GM21360 (cell line): ENCODE measurements around the gene LIN9.
"Not testable (repeated sequence)": the region's sequence is repeated elsewhere in the genome, so short reads cannot be mapped to it uniquely, and the experiment has no call there.

Experiments used
- ATAC-seq: cut with Tn5 transposase; IDR thresholded peaks from one replicate; pipeline ENCODE4 v1.9.1; 2021; ENCODE audit warnings: mild to moderate bottlenecking, moderate library complexity; ENCODE audit not compliant: unreplicated experiment

LIN9 gene

GRCh38 chr1:226216056-226216455, 92.9 kb downstream of the LIN9 start:
- no peak for ATAC-seq

DNA sequence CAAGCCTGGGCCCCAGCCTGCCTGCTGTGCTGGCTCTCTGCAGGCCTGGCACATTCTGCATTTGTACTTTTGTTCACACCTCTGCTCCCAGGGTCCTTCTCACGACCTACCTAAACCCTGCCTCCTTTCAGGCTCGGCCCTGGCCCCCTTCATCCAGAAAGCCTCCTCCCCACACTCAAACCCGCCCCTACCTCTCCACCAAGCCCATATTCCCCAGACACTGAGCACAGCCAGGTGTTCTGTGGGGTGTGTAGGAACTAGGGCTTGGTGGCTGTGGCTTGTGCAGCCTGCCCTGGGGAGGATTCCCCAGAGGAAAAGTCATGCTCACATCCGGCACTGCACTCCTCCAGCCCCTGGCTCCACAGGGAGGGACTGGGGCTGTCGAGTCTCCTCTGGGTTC, 93.7 kb downstream of the LIN9 start:
- no peak for ATAC-seq

DNA sequence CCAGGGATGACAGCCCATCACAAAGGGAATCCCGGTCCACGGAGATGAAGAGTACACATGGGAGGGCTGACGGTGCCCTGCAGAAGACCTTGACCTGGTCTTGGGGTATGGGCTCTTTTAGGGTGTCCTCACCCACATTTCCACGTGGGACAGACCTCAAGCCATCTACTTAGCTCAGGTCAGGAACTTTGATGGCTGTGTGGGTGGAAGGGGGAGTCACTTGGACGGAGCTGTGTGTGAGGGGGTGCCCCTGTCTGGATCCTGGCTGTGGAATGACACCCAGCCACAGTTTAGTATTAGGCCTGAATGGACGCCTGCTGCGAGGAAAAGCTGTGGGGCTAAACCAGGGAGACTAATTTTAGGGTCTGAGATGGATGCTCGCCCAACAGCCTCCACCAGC, 96.4 kb downstream of the LIN9 start:
- no peak for ATAC-seq

GRCh38 chr1:226211181-226211821, 97.7 kb downstream of the LIN9 start:
- no peak for ATAC-seq

GRCh38 chr1:226210571-226211176, 98.3 kb downstream of the LIN9 start:
- no peak for ATAC-seq

GRCh38 chr1:226209307-226210059, 99.5 kb downstream of the LIN9 start:
- ATAC-seq: no peak

GRCh38 chr1:226207048-226207447, 101.9 kb downstream of the LIN9 start:
- ATAC-seq: no peak

GRCh38 chr1:226204198-226204597, 104.8 kb downstream of the LIN9 start:
- no peak for ATAC-seq

GRCh38 chr1:226203655-226204054, 105.3 kb downstream of the LIN9 start:
- no peak for ATAC-seq

- no peak for ATAC-seq
Observed at GRCh38 chr1:226203240-226203639, 105.7 kb downstream of the LIN9 start.

DNA sequence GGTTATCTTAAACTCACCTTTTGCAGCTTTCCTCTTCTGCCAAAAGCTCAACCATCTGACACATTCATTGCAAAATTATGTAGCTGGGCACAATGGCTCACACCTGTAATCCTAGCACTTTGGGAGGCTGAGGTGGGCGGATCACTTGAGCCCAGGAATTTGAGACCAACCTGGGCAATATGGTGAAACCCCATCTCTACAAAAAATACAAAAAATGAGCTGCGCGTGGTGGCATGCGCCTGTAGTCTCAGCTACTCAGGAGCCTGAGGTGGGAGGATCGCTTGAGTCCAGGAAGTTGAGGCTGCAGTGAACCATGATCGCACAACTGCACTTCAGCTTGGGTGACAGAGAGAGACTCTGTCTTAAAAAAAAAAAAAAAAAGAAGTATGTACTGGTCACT, 106.3 kb downstream of the LIN9 start:
- ATAC-seq: not testable (repeated sequence)

DNA sequence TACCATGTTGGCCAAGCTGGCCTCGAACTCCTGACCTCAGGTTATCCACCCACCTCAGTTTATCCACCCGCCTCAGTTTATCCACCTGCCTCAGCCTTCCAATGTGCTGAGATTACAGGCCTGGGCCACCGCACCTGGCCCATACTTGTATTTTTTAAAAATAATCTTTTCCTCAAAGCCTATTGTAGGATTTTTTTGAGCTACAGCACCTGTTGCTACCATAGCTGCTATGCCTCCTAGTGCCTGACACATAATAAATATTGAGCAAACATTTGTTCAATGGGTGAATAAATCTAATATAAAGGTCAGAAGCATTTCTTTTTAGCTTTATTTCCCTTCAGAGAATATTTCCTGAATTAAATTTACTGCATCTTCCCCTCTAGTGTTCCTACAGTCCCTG, 106.7 kb downstream of the LIN9 start:
- ATAC-seq: no peak

- ATAC-seq: no peak
Observed at GRCh38 chr1:226201029-226201593, 107.9 kb downstream of the LIN9 start.

GRCh38 chr1:226199971-226200370, 109.0 kb downstream of the LIN9 start:
- no peak for ATAC-seq

DNA sequence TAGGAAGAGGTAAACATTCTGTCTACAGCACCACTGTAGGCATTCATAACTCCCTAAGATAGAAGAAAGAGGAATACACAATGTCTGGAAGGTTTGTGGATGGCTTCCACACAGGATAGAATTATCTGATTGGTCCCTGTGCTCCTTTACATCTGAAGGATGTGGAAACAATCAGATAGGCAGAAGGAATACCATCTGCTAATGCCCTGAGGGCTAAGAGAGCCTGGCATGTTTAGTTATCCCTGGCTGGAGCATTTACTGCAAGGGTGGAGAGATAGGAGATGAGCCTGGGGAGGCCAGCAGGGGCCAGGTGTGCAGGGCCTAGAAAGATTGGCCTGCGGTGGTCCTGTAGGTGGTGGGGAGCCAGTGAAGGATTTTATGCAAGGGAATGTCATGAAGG, 113.8 kb downstream of the LIN9 start:
- ATAC-seq: no peak

DNA sequence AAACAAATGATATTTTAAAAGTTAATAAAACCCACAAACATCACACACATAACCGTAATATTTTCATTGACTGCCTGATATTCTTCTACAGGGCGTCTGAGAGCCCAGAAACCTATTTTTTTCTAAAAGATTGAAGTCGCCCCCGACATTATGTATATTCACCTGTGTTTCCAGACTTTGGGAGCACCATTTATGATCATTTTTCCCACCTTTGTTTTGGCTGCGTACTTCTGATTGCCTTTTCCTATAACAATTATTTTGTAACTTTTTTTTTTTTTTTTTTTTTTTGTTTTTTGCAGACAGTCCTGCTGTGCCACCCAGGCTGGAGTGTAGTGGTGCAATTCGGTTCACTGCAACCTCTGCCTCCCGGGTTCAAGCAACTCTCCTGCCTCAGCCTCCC, 121.6 kb downstream of the LIN9 start:
- ATAC-seq: no peak

- ATAC-seq: no peak
Observed at GRCh38 chr1:226187019-226187322, 122.0 kb downstream of the LIN9 start.

- ATAC-seq: peak; percentile 86
Observed at GRCh38 chr1:226186124-226187018, 122.6 kb downstream of the LIN9 start, which contains the start of gene ACBD3. Gene ACBD3, minus strand, starts transcription at chr1:226186741. Its CDS starts 66 bp downstream, at chr1:226186675.

DNA sequence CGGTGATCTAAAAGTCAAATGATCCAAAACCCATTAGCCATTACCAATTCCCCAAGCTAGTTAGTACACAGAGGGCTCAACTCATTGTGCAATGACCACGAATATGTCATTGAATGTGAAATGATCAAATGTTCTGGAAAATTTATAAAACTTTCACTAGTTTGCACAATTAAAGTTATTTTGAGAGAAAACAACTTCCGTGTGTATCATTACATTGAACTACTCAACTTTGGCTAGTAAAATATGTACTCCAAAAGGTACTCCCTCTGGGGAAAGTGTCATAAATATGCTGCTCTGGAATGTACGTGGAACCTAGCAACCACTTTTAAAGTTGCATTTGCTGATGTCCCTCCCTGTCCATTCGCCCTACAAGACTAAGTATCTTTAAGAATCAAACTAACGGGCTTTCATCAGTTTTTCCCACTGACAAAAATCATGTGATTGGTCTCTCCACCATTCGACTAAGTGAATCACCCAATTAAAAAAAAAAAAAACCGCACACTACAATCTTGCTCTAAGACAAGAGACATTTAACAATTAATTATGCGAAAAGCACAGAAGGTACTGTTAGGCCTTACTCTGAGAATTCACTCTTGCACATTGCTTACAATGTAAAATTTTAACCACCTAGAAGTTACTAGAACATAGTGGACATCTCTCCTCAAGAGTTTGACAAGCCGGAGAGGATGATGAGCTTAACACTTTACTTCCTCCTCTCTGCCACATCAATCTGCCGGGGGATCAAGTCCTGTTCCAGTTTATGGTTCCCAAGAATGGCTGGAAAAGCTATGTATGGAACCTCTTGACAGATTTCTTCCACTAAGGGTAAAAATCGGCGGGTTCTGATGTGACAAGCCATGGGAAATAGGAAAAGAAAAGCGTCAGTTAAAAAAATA, 123.6 kb downstream of the LIN9 start:
- no peak for ATAC-seq
